Measurements from ENCODE around the gene RNASEH2A. TPM values are rescaled to one million over a fixed set of nuclear protein-coding genes. Genes with fewer than 3 reads are reported as not detected.

RNASEH2A gene
- 37.6 to 51.5 TPM (median 48.6 TPM) in 5 replicates for total RNA-seq (2022; extraction: Qiagen RNA extraction)

GRCh38 chr19:12806242-12807081 lies at the start of gene RNASEH2A:
Gene RNASEH2A, plus strand, starts transcription at chr19:12806584. Its CDS starts 90 bp downstream, at chr19:12806674.

GRCh38 chr19:12774588-12775555 lies 31.5 kb upstream of the RNASEH2A start, which contains the start of gene HOOK2:
Gene HOOK2, minus strand, starts transcription at chr19:12775552. Its CDS starts 103 bp downstream, at chr19:12775449.

GRCh38 chr19:12791345-12792050 lies 14.9 kb upstream of the RNASEH2A start, which contains the start of gene JUNB:
Gene JUNB, plus strand, starts transcription at chr19:12791486. Its CDS starts 286 bp downstream, at chr19:12791772.

GRCh38 chr19:12801466-12802266 lies 4.7 kb upstream of the RNASEH2A start, which contains the start of the genes PRDX2 and THSD8:
Gene PRDX2, minus strand, starts transcription at chr19:12801800. Its CDS starts 539 bp downstream, at chr19:12801261.
Gene THSD8, plus strand, starts transcription at chr19:12802069. Its CDS starts 3 bp downstream, at chr19:12802072.

DNA sequence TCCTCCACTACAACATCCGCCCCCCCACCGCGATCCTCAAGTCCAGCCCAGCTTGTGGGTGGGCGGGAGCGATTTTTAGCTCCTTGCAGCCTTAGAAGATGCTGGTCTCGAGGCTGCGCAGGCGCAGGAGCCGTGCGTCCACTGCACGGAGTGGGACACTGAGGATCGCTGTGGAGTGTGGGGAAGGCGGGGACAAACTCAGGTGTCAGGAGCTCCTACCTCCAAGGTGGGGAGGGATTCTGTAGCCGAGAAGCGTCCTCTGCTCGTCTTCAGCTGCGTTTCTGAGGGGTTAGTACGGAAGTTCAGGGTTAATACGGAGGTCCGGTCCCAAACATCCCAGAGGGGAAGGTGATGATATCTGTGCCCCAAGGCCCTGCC lies 28.2 kb downstream of the RNASEH2A start, which contains the start of gene RTBDN:
Gene RTBDN, minus strand, starts transcription at position 14 of the 378 bp plus-strand sequence. CDS start 4,600 bp downstream, outside the sequence.

GRCh38 chr19:12838182-12838885 lies 31.9 kb downstream of the RNASEH2A start, which contains the start of gene MAST1:
Gene MAST1, plus strand, starts transcription at chr19:12838515. Its CDS starts 58 bp downstream, at chr19:12838573.

Other genes with a start within 250 kb of the RNASEH2A start
- gene ZNF490, start 195.8 kb upstream of the RNASEH2A start, total RNA-seq (2022; extraction: Qiagen RNA extraction), result 0.34 to 0.89 TPM (median 0.70 TPM) in 5 replicates
- gene ZNF791, start 195.7 kb upstream of the RNASEH2A start, total RNA-seq (2022; extraction: Qiagen RNA extraction), result 4.8 to 5.5 TPM (median 5.3 TPM) in 5 replicates
- 15.9 to 21.9 TPM (median 21.4 TPM) in 5 replicates for gene MAN2B1, start 139.8 kb upstream of the RNASEH2A start, total RNA-seq (2022; extraction: Qiagen RNA extraction)
- 9.3 to 11.8 TPM (median 10.9 TPM) in 5 replicates for gene WDR83, start 139.8 kb upstream of the RNASEH2A start, total RNA-seq (2022; extraction: Qiagen RNA extraction)
- gene DHPS, start 124.7 kb upstream of the RNASEH2A start, total RNA-seq (2022; extraction: Qiagen RNA extraction), result 40.0 to 54.0 TPM (median 49.9 TPM) in 5 replicates
- gene GNG14, start 118.6 kb upstream of the RNASEH2A start, total RNA-seq (2022; extraction: Qiagen RNA extraction), result not detected in 5 replicates
- gene FBXW9, start 110.0 kb upstream of the RNASEH2A start, total RNA-seq (2022; extraction: Qiagen RNA extraction), result 8.7 to 14.0 TPM (median 13.4 TPM) in 5 replicates
- gene TNPO2, start 82.7 kb upstream of the RNASEH2A start, total RNA-seq (2022; extraction: Qiagen RNA extraction), result 25.5 to 39.5 TPM (median 35.3 TPM) in 5 replicates
- 160 to 199 TPM (median 197 TPM) in 5 replicates for gene TRIR, start 71.9 kb upstream of the RNASEH2A start, total RNA-seq (2022; extraction: Qiagen RNA extraction)
- 67.6 to 102 TPM (median 95.8 TPM) in 5 replicates for gene GET3, start 69.1 kb upstream of the RNASEH2A start, total RNA-seq (2022; extraction: Qiagen RNA extraction)
- 0.24 to 0.35 TPM (median 0.28 TPM) in 4 of 5 replicates, not detected in the other for gene BEST2, start 54.8 kb upstream of the RNASEH2A start, total RNA-seq (2022; extraction: Qiagen RNA extraction)
- 9.8 to 12.4 TPM (median 10.8 TPM) in 5 replicates for gene HOOK2, start 31.0 kb upstream of the RNASEH2A start, total RNA-seq (2022; extraction: Qiagen RNA extraction)
- gene JUNB, start 15.1 kb upstream of the RNASEH2A start, total RNA-seq (2022; extraction: Qiagen RNA extraction), result 97.7 to 170 TPM (median 137 TPM) in 5 replicates
- gene PRDX2, start 4.8 kb upstream of the RNASEH2A start, total RNA-seq (2022; extraction: Qiagen RNA extraction), result 0.18 to 1.1 TPM (median 0.80 TPM) in 5 replicates
- 6.2 to 15.8 TPM (median 9.6 TPM) in 4 of 5 replicates, not detected in the other for gene THSD8, start 4.5 kb upstream of the RNASEH2A start, total RNA-seq (2022; extraction: Qiagen RNA extraction)
- gene RTBDN, start 28.0 kb downstream of the RNASEH2A start, total RNA-seq (2022; extraction: Qiagen RNA extraction), result 0.10 to 0.27 TPM (median 0.14 TPM) in 4 of 5 replicates, not detected in the other
- 1.5 to 2.0 TPM (median 1.9 TPM) in 5 replicates for gene MAST1, start 31.9 kb downstream of the RNASEH2A start, total RNA-seq (2022; extraction: Qiagen RNA extraction)
- gene DNASE2, start 74.9 kb downstream of the RNASEH2A start, total RNA-seq (2022; extraction: Qiagen RNA extraction), result 27.2 to 33.8 TPM (median 32.3 TPM) in 5 replicates
- gene KLF1, start 80.6 kb downstream of the RNASEH2A start, total RNA-seq (2022; extraction: Qiagen RNA extraction), result 0.05 to 0.09 TPM (median 0.06 TPM) in 3 of 5 replicates, not detected in the others
- gene GCDH, start 84.6 kb downstream of the RNASEH2A start, total RNA-seq (2022; extraction: Qiagen RNA extraction), result 8.8 to 10.0 TPM (median 9.4 TPM) in 5 replicates
- gene SYCE2, start 112.7 kb downstream of the RNASEH2A start, total RNA-seq (2022; extraction: Qiagen RNA extraction), result 0.28 to 0.70 TPM (median 0.38 TPM) in 5 replicates
- 75.2 to 82.8 TPM (median 78.2 TPM) in 5 replicates for gene FARSA, start 127.1 kb downstream of the RNASEH2A start, total RNA-seq (2022; extraction: Qiagen RNA extraction)
- gene CALR, start 132.0 kb downstream of the RNASEH2A start, total RNA-seq (2022; extraction: Qiagen RNA extraction), result 507 to 554 TPM (median 516 TPM) in 5 replicates
- gene RAD23A, start 139.3 kb downstream of the RNASEH2A start, total RNA-seq (2022; extraction: Qiagen RNA extraction), result 70.7 to 86.3 TPM (median 80.4 TPM) in 5 replicates
- 30.1 to 58.7 TPM (median 54.9 TPM) in 5 replicates for gene GADD45GIP1, start 150.6 kb downstream of the RNASEH2A start, total RNA-seq (2022; extraction: Qiagen RNA extraction)
- gene DAND5, start 163.0 kb downstream of the RNASEH2A start, total RNA-seq (2022; extraction: Qiagen RNA extraction), result 0.03 to 0.08 TPM (median 0.06 TPM) in 5 replicates
- 3.3 to 5.1 TPM (median 4.6 TPM) in 5 replicates for gene NFIX, start 188.9 kb downstream of the RNASEH2A start, total RNA-seq (2022; extraction: Qiagen RNA extraction)

Data from A549 treated with CORT108297 at 1 μM for 4 hours (cell line).